ENCODE data around the gene PYCARD. TPM values are rescaled to one million over a fixed set of nuclear protein-coding genes. Genes with fewer than 3 reads are reported as not detected.

Gene PYCARD
- total RNA-seq, 1 experiment from 2014 or later = not detected

GRCh38 chr16:31221357-31222160, 19.0 kb upstream of the PYCARD start:
- ChIA-PET RAD21 (ENCODE audit: low non-redundant PET in 1 of 2, low total read pairs in 2 of 2, uncharacterized antibody in 2 of 2, unreplicated experiment in 2 of 2) (no interaction called here), POLR2A (no interaction called here), CTCF (no interaction called here)
- H3K27ac ChIP-seq (ENCODE audit: low read depth, low read length) = no peak overlapping the region
- intact Hi-C loops (cut with micrococcal nuclease) = no loop called here
- H3K9me2 ChIP-seq (ENCODE audit: insufficient read depth) = no peaks in the 10 kb centered on the region
- no peaks in the 10 kb centered on the region for H3K9me3 ChIP-seq (ENCODE audit: control insufficient read depth in 1 of 2, insufficient read depth in 1 of 2, low read depth in 1 of 2, low read length in 2 of 2)
- no TSS peak for BruUV-seq (replicated peaks)
- DNase-seq (ENCODE audit: low read depth, low spot score) = no peak
- no peaks in the 10 kb centered on the region for H3K4me1 ChIP-seq (ENCODE audit: control insufficient read depth in 1 of 2, insufficient read depth in 2 of 2, low read length in 2 of 2)
- H3K4me3 ChIP-seq (replicated peaks in 1 of 2; ENCODE audit: low read depth in 1 of 2, low read length in 2 of 2) = no peak overlapping the region
- no peak overlapping the region for H3K9ac ChIP-seq (ENCODE audit: low read length)
- no peaks in the 10 kb centered on the region for H4K20me1 ChIP-seq (ENCODE audit: insufficient read depth)
- H3K4me2 ChIP-seq (ENCODE audit: low read length) = no peak overlapping the region
- peak; percentile 63 for ATAC-seq
- TF ChIP-seq SP1 (IDR thresholded peaks at IDR 0.05; ENCODE audit: low read depth) (no peak), RAD21 (IDR thresholded peaks at IDR 0.05; ENCODE audit: low read depth) (no peak), ELF1 (IDR thresholded peaks at IDR 0.05; ENCODE audit: borderline replicate concordance, low read depth) (no peak), SIN3A (IDR thresholded peaks at IDR 0.05; ENCODE audit: low read depth) (no peak), MAX (IDR thresholded peaks at IDR 0.05) (no peak), SRF (IDR thresholded peaks at IDR 0.05; ENCODE audit: low read depth) (no peak), POLR2A (IDR thresholded peaks at IDR 0.05; ENCODE audit: borderline replicate concordance, extremely low read depth, insufficient read depth, insufficient read length) (no peak), ATF3 (IDR thresholded peaks at IDR 0.05) (no peak), YY1 (IDR thresholded peaks at IDR 0.05; ENCODE audit: extremely low read depth, insufficient replicate concordance, low read depth, low read length) (no peak), EZH2phosphoT487 (IDR thresholded peaks at IDR 0.05; ENCODE audit: borderline replicate concordance) (no peak)
- TF ChIP-seq, protein P1, sequence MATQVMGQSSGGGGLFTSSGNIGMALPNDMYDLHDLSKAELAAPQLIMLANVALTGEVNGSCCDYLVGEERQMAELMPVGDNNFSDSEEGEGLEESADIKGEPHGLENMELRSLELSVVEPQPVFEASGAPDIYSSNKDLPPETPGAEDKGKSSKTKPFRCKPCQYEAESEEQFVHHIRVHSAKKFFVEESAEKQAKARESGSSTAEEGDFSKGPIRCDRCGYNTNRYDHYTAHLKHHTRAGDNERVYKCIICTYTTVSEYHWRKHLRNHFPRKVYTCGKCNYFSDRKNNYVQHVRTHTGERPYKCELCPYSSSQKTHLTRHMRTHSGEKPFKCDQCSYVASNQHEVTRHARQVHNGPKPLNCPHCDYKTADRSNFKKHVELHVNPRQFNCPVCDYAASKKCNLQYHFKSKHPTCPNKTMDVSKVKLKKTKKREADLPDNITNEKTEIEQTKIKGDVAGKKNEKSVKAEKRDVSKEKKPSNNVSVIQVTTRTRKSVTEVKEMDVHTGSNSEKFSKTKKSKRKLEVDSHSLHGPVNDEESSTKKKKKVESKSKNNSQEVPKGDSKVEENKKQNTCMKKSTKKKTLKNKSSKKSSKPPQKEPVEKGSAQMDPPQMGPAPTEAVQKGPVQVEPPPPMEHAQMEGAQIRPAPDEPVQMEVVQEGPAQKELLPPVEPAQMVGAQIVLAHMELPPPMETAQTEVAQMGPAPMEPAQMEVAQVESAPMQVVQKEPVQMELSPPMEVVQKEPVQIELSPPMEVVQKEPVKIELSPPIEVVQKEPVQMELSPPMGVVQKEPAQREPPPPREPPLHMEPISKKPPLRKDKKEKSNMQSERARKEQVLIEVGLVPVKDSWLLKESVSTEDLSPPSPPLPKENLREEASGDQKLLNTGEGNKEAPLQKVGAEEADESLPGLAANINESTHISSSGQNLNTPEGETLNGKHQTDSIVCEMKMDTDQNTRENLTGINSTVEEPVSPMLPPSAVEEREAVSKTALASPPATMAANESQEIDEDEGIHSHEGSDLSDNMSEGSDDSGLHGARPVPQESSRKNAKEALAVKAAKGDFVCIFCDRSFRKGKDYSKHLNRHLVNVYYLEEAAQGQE (IDR thresholded peaks at IDR 0.05; ENCODE audit: low read depth) = no peak
- H3K79me2 ChIP-seq (ENCODE audit: insufficient read depth, low read length) = peaks cover 15% of the 10 kb centered on the region; the same call in 1 of the 2 replicates
- no peaks in the 10 kb centered on the region for H3K27me3 ChIP-seq (ENCODE audit: insufficient read depth, low read length)
- H2AFZ ChIP-seq (ENCODE audit: low read depth, low read length, poor library complexity, severe bottlenecking) = no peak overlapping the region
- H3K36me3 ChIP-seq (ENCODE audit: control insufficient read depth in 1 of 2, insufficient read depth in 2 of 2, low read length in 2 of 2) = no peaks in the 10 kb centered on the region; a peak in 1 of 4 replicates

Data from HCT116 (cell line).